Forelimb muscle (tissue), 1 donor: Measurements from ENCODE around the gene MRPS27. TPM values are rescaled to one million over a fixed set of nuclear protein-coding genes. Genes with fewer than 3 reads are reported as not detected.
"Not testable (repeated sequence)": the region's sequence is repeated elsewhere in the genome, so short reads cannot be mapped to it uniquely, and the experiment has no call there.

Experiments used
- DNase-seq: peaks from one replicate; pipeline ENCODE4 v3.0.0-alpha.2; 2013; ENCODE audit warnings: low read depth
- polyA plus RNA-seq: library from polyadenylated mRNA; unstranded; fragments of 120-200 nt; gene quantifications from one replicate; pipeline ENCODE4 v1.2.1, GENCODE V29; 2013; ENCODE audit not compliant: insufficient read length

Gene MRPS27
- polyA plus RNA-seq, 1 donor: 39.5 TPM

DNA sequence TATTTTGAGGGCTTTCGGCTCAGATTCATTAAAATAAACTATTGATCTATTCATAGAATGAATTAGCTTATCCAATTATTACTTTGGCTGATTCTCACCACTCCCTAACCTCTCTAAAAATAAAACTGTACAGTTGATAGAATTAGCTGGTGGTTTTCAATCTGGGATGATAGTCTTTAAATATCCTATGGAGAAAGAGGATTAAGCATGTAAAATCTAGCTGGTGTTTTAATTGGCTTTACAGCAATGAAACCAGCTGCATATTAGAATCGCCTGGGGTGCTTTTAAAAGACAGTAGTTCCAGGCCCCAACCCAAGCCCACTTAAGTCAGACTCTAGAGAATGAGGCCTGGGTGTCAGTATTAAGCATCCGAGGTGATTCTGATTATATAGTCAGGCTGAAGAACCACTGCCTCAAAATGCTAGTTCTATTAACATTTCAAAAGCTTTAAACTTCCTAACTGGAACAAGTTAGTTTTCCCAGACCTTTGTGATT lies 117.7 kb downstream of the MRPS27 start:
- no peak for DNase-seq

- no peak for DNase-seq
Measured at GRCh38 chr5:72199681-72200080, 120.4 kb downstream of the MRPS27 start.

GRCh38 chr5:72197393-72197792 lies 122.6 kb downstream of the MRPS27 start:
- DNase-seq: no peak

- DNase-seq: no peak
Measured at GRCh38 chr5:72195581-72195980, 124.5 kb downstream of the MRPS27 start.

DNA sequence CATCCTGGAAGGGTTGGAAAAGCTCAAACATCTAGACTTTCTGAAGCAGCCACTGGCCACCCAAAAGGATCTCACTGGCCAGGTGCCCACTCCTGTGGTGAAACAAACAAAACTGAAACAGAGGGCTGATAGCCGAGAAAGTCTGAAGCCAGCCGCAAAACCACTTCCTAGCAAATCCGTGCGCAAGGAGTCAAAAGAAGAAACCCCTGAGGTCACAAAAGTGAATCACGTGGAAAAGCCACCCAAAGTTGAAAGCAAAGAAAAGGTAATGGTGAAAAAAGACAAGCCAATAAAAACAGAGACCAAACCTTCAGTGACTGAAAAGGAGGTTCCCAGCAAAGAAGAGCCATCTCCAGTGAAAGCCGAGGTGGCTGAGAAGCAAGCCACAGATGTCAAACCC lies 125.2 kb downstream of the MRPS27 start:
- no peak for DNase-seq

DNA sequence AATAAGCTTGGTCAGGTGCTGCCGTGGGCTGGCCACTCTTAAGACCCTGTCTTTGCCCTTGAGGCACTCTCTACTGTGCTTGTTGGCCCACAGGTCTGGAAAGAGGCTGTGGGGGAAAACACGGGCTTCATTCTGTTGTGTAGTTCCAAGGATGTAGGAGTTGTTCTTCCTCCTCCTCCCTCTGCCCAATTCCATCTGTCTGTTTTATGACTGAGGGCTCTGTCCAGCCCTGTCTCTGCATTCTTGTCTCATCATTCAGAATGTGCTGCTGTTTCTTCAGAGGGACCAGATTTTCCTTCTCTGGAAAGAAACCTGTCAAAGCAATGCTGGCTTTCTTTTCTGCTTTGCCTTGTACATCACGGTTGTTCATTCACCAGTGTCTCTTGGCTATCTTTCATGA lies 128.6 kb downstream of the MRPS27 start:
- DNase-seq: no peak

DNA sequence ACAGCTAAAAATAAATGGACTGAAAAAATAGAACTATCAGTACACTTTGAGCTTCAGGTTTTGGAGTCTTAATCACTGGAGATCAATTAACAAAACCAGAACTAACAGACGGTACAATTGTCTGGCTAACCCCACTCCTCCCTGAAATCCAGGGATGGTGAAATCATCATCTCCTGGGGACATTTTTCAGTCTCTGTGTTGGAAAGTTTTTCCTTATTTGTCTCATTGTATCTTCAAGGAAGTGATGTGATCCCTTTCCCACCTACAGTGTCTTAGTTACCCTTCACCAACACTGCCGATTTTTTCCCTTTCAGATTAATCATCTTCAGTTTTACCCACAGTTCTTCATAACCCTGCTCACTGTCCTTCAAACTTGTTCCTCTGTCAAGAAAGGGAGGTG lies 130.9 kb downstream of the MRPS27 start:
- DNase-seq: no peak

- DNase-seq: no peak
Measured at GRCh38 chr5:72188166-72188565, 131.9 kb downstream of the MRPS27 start.

DNA sequence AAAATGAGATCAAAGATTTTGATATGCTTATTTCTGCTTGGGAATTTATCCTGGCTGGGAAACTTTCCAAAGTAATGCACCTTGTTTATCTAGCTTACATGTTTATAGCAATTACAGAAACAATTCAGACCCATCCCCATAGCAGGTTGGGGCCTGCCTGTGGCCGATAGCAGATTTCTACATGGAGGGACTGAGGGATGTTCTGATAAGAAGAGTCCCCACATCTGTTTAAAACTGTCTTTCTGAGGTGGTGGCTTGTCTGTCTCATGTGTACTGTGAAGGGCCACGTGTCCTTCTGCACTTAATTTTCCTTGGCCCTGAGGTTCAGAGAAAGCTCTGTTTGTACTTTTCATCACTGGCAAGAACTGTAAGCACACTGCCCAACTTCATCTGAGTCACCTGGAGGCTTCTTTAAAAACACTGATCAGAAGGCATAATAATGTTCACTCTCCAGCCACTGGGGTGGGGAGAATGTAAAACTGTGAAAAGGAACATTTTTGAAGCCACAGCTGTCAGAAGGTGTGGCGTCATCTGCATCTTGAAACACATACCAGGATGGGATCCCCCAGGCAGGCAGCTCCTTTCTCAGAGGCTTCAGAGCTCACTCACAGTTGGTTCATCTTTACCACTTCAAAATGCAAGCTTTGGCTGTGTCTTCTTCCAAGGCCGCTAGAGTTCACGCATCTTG lies 132.5 kb downstream of the MRPS27 start:
- DNase-seq: no peak

GRCh38 chr5:72185496-72186329 lies 134.3 kb downstream of the MRPS27 start:
- DNase-seq: peak; percentile 78

DNA sequence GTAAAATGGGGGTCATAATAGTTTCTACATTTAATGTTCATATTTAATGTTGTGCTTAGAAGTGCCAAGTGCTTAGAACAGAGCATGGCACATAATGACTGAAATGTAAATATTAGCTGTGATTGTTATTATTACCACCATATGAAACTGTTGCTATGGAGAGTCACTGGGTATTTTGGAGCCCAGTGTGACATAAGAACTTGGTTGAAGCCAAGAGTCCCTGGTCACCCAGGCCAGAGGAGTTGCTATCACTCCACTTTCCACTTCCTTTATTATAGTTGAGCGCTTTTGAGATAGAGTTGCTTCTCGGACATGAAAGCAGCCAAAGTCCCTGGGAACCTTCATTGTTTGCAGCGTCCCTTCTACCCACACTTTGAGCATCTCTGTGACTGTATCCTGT lies 135.6 kb downstream of the MRPS27 start:
- DNase-seq: no peak

DNA sequence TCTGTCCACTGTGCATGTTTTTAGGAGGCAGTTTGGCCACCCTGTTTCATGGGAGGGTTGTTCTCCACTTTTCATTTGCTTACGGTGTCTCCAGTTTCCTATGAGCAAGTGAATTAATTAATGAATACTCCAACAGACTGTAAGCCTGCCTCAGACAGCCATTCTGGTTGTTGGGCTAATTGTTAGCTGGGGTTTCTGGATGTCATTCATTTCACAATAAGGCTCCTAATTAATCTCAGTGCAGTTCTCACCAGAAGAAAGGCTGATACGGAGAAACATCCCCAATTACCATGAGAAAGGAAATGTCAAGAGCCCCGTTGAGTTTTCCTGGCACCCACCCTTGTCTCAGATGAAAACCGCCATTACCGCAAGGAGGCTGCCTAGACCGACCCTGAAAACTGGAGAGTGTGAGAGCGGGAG lies 136.9 kb downstream of the MRPS27 start:
- no peak for DNase-seq

- no peak for DNase-seq
Measured at GRCh38 chr5:72182686-72183085, 137.4 kb downstream of the MRPS27 start.

GRCh38 chr5:72180925-72181324 lies 139.1 kb downstream of the MRPS27 start:
- no peak for DNase-seq

DNA sequence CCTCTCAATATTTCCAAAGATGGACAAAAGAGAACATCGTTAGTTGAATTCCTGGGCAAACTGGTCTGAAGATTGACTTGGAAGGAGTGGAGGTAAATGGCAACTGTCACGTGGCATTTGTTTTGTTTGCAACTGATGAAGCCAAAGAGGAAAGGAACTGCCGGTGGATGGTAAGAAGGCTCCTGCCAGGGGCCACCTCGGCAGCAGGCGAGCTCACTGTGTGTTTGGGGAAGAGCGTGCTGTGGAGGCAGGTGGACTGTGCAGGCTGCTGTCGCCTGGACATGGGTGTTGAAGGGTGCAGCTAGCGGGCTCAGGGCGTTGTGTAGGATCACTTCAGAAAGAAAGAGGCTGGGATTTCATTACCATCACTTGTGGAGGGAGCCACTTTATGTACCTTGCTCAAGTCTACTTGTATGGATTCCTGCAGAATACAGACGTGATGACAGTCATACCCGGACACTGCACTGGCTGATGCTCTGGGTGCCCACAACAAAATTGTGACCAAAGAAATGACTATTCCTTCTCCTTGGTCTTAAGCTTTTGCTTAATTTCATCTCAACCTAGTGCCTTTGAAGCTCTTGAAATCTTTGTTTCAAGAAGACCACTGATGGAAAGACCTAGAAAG lies 140.1 kb downstream of the MRPS27 start:
- DNase-seq: no peak

GRCh38 chr5:72179028-72179815 lies 140.8 kb downstream of the MRPS27 start:
- no peak for DNase-seq

GRCh38 chr5:72177538-72177937 lies 142.5 kb downstream of the MRPS27 start:
- DNase-seq: no peak

DNA sequence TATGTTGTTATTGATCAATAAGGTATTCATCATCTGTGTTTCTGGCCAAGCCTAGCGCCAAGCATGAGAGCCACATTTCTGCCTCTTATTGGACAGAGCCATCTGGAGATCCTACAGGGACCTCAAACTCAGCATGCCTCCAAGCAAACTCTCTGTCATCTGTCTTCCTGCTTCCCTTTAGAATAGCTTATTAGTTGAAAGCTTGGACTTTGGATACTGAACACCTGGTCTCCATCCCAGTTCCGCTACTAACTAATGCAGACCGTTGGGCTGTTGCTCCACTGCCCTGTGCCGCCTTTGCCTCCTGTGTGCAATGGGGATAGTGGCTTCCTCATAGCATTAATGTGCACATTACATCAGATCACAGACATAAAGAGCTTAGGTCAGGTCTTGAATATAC lies 147.3 kb downstream of the MRPS27 start:
- DNase-seq: no peak

DNA sequence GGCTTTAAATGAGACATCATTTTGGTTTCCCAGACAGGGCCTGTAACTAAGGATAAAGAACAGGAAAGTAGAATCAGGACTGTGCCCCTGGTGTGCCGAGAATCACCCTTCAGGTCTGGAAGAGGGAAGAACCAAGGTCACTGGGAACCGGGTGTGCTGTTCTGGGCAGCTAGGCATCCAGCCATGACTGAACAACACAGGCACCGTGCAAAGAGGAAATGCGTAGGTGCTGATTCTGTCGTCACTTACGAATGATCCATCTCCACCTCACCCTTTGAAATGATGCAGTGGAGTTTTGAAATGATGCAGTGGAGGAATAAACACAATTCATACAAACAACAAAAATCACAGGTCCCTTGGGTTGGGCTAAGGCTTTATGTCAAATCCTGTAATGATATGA lies 148.4 kb downstream of the MRPS27 start:
- DNase-seq: no peak

GRCh38 chr5:72171181-72171580 lies 148.9 kb downstream of the MRPS27 start:
- not testable (repeated sequence) for DNase-seq

DNA sequence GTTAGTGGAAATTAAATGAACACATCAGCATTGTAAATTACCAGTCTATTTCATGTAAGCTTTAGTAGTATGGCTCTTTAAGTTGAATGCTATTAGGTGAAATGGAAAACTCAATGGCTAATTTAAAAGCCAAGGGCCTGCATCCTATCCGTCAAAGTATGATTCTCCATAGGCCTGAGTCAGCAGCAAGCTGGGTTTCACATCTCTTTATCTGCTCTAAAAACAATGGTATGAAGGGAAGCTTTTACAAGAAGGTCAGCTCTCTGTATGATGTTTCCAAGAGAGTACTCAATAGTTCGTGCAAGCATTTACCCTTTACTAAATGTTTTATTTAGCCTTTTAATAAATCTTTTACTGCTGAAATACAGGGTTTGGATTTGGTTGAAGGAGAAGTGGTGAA lies 149.9 kb downstream of the MRPS27 start:
- no peak for DNase-seq
